HepG2 (cell line): ENCODE results near the gene SLC31A2. TPM values are rescaled to one million over a fixed set of nuclear protein-coding genes. Genes with fewer than 3 reads are reported as not detected.

Experiments
- CEBPB ChIP-seq: IDR thresholded peaks from 2 replicates; pipeline ENCODE4 v1.6.1; 2011; ENCODE audit warnings: low read depth, low read length, improper control_type of control experiment, borderline replicate concordance
- CHD2 ChIP-seq: IDR thresholded peaks from 2 replicates; pipeline ENCODE4 v1.6.1; 2011; ENCODE audit warnings: low read depth, low read length, improper control_type of control experiment
- ESRRA ChIP-seq: sonication (generic); formaldehyde crosslinking; IDR thresholded peaks from 2 replicates; pipeline ENCODE4 v1.5.1; 2020; ENCODE audit warnings: mild to moderate bottlenecking, low read depth, missing genetic modification reagents
- FOXK1 ChIP-seq: sonication (generic); formaldehyde crosslinking; IDR thresholded peaks from 2 replicates; pipeline ENCODE4 v1.4.0; 2020; ENCODE audit warnings: low read depth, missing genetic modification reagents, borderline replicate concordance
- HNF4A ChIP-seq: sonication (generic); formaldehyde crosslinking; IDR thresholded peaks from 2 replicates; pipeline ENCODE4 v1.4.0; 2020; ENCODE audit warnings: missing genetic modification reagents
- IRF2 ChIP-seq: IDR thresholded peaks from 2 replicates; pipeline ENCODE4 v1.6.1; 2018; ENCODE audit warnings: missing genetic modification reagents, missing compliant biosample characterization
- PHB2 ChIP-seq: fragments of 450-650 bp; IDR thresholded peaks from 2 replicates; pipeline ENCODE4 v1.6.1; 2018; ENCODE audit not compliant: partially characterized antibody
- PHF21A ChIP-seq: sonication (generic); formaldehyde crosslinking; IDR thresholded peaks from 2 replicates; pipeline ENCODE4 v1.5.0; 2020; ENCODE audit warnings: mild to moderate bottlenecking, missing genetic modification reagents
- POLR2A ChIP-seq, 2 experiments: IDR thresholded peaks; 2 replicates each; pipeline ENCODE4 v1.6.1; 2011; ENCODE audit warnings: low read depth in 2 of 2, low read length in 2 of 2, mild to moderate bottlenecking in 1 of 2, moderate library complexity in 1 of 2; ENCODE audit not compliant: insufficient read depth in 1 of 2
- RNF2 ChIP-seq: fragments of 450-650 bp; conservative IDR thresholded peaks from 2 replicates; pipeline ENCODE4 v1.6.1; 2016; ENCODE audit warnings: low read depth
- SALL1 ChIP-seq: sonication (generic); formaldehyde crosslinking; IDR thresholded peaks from 2 replicates; pipeline ENCODE4 v1.8.0; 2022; ENCODE audit warnings: mild to moderate bottlenecking, missing genetic modification reagents
- SMAD1 ChIP-seq: sonication (generic); formaldehyde crosslinking; IDR thresholded peaks from 2 replicates; pipeline ENCODE4 v1.4.0; 2020; ENCODE audit warnings: missing genetic modification reagents, low read depth, mild to moderate bottlenecking, borderline replicate concordance
- SRSF4 ChIP-seq: fragments of 200-400 bp; formaldehyde crosslinking; IDR thresholded peaks from one replicate; pipeline ENCODE4 v1.6.1; 2018; ENCODE audit warnings: mild to moderate bottlenecking, low read depth, low read length, moderate library complexity; ENCODE audit not compliant: poor library complexity, severe bottlenecking
- ZNF235 ChIP-seq: sonication (generic); formaldehyde crosslinking; IDR thresholded peaks from 2 replicates; pipeline ENCODE4 v1.8.1; 2023; ENCODE audit warnings: mild to moderate bottlenecking, missing genetic modification reagents, borderline replicate concordance
- ZNF607 ChIP-seq: sonication (generic); formaldehyde crosslinking; IDR thresholded peaks from 2 replicates; pipeline ENCODE4 v1.5.1; 2020; ENCODE audit warnings: missing genetic modification reagents, mild to moderate bottlenecking, borderline replicate concordance
- ZNF841 ChIP-seq: sonication (generic); formaldehyde crosslinking; IDR thresholded peaks from 2 replicates; pipeline ENCODE4 v1.8.1; 2023; ENCODE audit warnings: missing genetic modification reagents, borderline replicate concordance
- ZSCAN29 ChIP-seq: sonication (generic); formaldehyde crosslinking; conservative IDR thresholded peaks from 2 replicates; pipeline ENCODE4 v1.4.0; 2020; ENCODE audit warnings: mild to moderate bottlenecking, missing genetic modification reagents
- polyA plus RNA-seq, 8 experiments: library from polyadenylated mRNA; depleted of rRNA in 3 of 8; stranded (reverse) in 7 of 8; unstranded in 1 of 8; fragments of >200 nt; fragmentation: Illumina TruSeq in 4 of 8; extraction: Trizol in 4 of 8; gene quantifications; 2 replicates each; pipeline versions ENCODE4 v1.2.1 to v1.2.3, GENCODE V29; 2011 to 2016; ENCODE audit warnings: low read depth in 4 of 8, missing spikeins in 1 of 8, mixed read lengths in 1 of 8; ENCODE audit not compliant: insufficient read depth in 1 of 8
- total RNA-seq, 5 experiments: library from RNA; depleted of rRNA; stranded (reverse); fragments of >200 nt; fragmentation: Illumina TruSeq; extraction: Trizol; gene quantifications; 2 replicates each; pipeline ENCODE4 v1.2.3, GENCODE V29; 2016; ENCODE audit warnings: low read depth in 1 of 5
- TF ChIP-seq, protein P1 (sequence below): sonication (generic); formaldehyde crosslinking; IDR thresholded peaks from 2 replicates; pipeline ENCODE4 v1.4.0; 2020; ENCODE audit warnings: missing genetic modification reagents, low read depth, mild to moderate bottlenecking, borderline replicate concordance
- TF ChIP-seq, protein P2 (sequence below): sonication (generic); formaldehyde crosslinking; IDR thresholded peaks from 2 replicates; pipeline ENCODE4 v1.8.1; 2023; ENCODE audit warnings: mild to moderate bottlenecking, missing genetic modification reagents
- TF ChIP-seq, protein P3 (sequence below): sonication (generic); formaldehyde crosslinking; IDR thresholded peaks from 2 replicates; pipeline ENCODE4 v1.4.0; 2020; ENCODE audit warnings: mild to moderate bottlenecking, missing genetic modification reagents
- TF ChIP-seq, protein P4 (sequence below): IDR thresholded peaks from 2 replicates; pipeline ENCODE4 v1.4.0; 2020; ENCODE audit warnings: mild to moderate bottlenecking, missing genetic modification reagents
- TF ChIP-seq, protein P5 (sequence below): sonication (generic); formaldehyde crosslinking; IDR thresholded peaks from 2 replicates; pipeline ENCODE4 v1.4.0; 2020; ENCODE audit warnings: missing genetic modification reagents, borderline replicate concordance

The SLC31A2 gene
- total and polyA plus RNA-seq, 2 of the 13 experiments (the other 11 are each of a cell fraction or from before 2014, with no cell fraction given), result 9.3 to 10.2 TPM

DNA sequence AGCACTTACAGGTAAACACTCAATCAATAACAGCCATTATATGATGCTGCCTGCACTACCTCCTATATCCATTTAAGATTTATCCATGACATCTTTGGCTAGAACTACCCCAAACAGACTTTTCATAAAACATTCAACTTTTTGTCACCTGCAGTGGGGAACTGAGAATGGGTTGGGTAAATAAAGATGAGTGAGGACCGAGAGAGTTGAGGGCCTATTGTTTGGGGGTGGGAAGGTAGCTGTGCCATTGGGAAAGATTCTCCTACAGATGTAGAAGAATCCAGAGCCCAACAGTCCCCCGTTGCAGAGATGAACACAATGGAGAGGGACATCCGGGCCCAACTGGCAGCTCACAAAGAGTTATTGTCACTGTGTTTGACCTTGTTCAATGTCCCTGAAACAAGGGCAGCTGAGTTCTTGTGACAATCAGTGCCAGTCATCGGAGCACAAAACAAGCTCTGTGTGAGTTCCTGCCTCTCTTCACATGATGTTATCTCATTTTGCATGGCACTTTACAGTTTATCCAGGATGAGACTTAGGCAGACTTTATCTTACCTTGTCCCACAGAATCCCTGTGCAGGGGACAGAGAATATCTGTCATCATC is 11.5 kb upstream of the SLC31A2 start (continued):
- peak; percentile 52; the same call in 1 of the 2 replicates for TF ChIP-seq PHF21A (CRISPR knock-in tag)
- TF ChIP-seq RNF2, result no peak
- TF ChIP-seq, protein P1, sequence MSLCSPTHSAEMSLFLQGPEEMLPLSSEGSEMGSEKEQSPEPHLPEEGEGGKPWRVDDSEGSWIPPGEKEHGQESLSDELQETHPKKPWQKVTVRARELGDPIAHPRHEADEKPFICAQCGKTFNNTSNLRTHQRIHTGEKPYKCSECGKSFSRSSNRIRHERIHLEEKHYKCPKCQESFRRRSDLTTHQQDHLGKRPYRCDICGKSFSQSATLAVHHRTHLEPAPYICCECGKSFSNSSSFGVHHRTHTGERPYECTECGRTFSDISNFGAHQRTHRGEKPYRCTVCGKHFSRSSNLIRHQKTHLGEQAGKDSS (CRISPR knock-in tag), result peak; percentile 80; the same call in 1 of the 2 replicates
- TF ChIP-seq HNF4A (CRISPR knock-in tag), result peak; percentile 52; the same call in 1 of the 2 replicates
- no peak for TF ChIP-seq SRSF4
- TF ChIP-seq POLR2A (IDR thresholded peaks at IDR 0.05; ENCODE audit: insufficient read depth in 1 of 2, low read depth in 2 of 2, low read length in 2 of 2), result peak in 1 of 2 experiments; percentile 15; a peak in 1 of 4 replicates
- TF ChIP-seq, protein P2, sequence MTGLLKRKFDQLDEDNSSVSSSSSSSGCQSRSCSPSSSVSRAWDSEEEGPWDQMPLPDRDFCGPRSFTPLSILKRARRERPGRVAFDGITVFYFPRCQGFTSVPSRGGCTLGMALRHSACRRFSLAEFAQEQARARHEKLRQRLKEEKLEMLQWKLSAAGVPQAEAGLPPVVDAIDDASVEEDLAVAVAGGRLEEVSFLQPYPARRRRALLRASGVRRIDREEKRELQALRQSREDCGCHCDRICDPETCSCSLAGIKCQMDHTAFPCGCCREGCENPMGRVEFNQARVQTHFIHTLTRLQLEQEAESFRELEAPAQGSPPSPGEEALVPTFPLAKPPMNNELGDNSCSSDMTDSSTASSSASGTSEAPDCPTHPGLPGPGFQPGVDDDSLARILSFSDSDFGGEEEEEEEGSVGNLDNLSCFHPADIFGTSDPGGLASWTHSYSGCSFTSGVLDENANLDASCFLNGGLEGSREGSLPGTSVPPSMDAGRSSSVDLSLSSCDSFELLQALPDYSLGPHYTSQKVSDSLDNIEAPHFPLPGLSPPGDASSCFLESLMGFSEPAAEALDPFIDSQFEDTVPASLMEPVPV (CRISPR knock-in tag), result peak; percentile 70; the same call in 1 of the 2 replicates
- TF ChIP-seq, protein P3, sequence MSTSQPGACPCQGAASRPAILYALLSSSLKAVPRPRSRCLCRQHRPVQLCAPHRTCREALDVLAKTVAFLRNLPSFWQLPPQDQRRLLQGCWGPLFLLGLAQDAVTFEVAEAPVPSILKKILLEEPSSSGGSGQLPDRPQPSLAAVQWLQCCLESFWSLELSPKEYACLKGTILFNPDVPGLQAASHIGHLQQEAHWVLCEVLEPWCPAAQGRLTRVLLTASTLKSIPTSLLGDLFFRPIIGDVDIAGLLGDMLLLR (CRISPR knock-in tag), result no peak
- TF ChIP-seq IRF2, result peak; percentile 65
- no peak for TF ChIP-seq ZNF235
- TF ChIP-seq PHB2, result no peak
- TF ChIP-seq CEBPB, result 0 out of 2 replicates have a peak, but pooled peaks have one; percentile 2
- TF ChIP-seq, protein P4, sequence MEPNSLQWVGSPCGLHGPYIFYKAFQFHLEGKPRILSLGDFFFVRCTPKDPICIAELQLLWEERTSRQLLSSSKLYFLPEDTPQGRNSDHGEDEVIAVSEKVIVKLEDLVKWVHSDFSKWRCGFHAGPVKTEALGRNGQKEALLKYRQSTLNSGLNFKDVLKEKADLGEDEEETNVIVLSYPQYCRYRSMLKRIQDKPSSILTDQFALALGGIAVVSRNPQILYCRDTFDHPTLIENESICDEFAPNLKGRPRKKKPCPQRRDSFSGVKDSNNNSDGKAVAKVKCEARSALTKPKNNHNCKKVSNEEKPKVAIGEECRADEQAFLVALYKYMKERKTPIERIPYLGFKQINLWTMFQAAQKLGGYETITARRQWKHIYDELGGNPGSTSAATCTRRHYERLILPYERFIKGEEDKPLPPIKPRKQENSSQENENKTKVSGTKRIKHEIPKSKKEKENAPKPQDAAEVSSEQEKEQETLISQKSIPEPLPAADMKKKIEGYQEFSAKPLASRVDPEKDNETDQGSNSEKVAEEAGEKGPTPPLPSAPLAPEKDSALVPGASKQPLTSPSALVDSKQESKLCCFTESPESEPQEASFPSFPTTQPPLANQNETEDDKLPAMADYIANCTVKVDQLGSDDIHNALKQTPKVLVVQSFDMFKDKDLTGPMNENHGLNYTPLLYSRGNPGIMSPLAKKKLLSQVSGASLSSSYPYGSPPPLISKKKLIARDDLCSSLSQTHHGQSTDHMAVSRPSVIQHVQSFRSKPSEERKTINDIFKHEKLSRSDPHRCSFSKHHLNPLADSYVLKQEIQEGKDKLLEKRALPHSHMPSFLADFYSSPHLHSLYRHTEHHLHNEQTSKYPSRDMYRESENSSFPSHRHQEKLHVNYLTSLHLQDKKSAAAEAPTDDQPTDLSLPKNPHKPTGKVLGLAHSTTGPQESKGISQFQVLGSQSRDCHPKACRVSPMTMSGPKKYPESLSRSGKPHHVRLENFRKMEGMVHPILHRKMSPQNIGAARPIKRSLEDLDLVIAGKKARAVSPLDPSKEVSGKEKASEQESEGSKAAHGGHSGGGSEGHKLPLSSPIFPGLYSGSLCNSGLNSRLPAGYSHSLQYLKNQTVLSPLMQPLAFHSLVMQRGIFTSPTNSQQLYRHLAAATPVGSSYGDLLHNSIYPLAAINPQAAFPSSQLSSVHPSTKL (CRISPR knock-in tag), result peak; percentile 91
- TF ChIP-seq ZSCAN29 (CRISPR knock-in tag), result no peak
- TF ChIP-seq CHD2, result no peak
- no peak for TF ChIP-seq ZNF841 (CRISPR knock-in tag)
- TF ChIP-seq FOXK1 (CRISPR knock-in tag), result peak; percentile 24; the same call in 1 of the 2 replicates
- TF ChIP-seq, protein P5, sequence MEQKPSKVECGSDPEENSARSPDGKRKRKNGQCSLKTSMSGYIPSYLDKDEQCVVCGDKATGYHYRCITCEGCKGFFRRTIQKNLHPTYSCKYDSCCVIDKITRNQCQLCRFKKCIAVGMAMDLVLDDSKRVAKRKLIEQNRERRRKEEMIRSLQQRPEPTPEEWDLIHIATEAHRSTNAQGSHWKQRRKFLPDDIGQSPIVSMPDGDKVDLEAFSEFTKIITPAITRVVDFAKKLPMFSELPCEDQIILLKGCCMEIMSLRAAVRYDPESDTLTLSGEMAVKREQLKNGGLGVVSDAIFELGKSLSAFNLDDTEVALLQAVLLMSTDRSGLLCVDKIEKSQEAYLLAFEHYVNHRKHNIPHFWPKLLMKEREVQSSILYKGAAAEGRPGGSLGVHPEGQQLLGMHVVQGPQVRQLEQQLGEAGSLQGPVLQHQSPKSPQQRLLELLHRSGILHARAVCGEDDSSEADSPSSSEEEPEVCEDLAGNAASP, result peak; percentile 97
- TF ChIP-seq ZNF607 (CRISPR knock-in tag), result no peak
- TF ChIP-seq SALL1 (CRISPR knock-in tag), result peak; percentile 84
- TF ChIP-seq ESRRA (CRISPR knock-in tag), result peak; percentile 98
- TF ChIP-seq SMAD1 (CRISPR knock-in tag), result no peak
